ENCODE data around the gene PRKAG2.

PRKAG2 gene

GRCh38 chr7:151833213-151833651, 43.7 kb downstream of the PRKAG2 start:
- ChIA-PET POLR2A (no interaction called here), CTCF (interaction anchor here (0.7 kb wide), 1 partner anchor 10 kb away, joined by 3 read pairs; no protein-coding TSS in a partner anchor)
- DNase-seq (ENCODE audit: extremely low spot score) = no peak
- TF ChIP-seq CTCF (IDR thresholded peaks at IDR 0.05; ENCODE audit: control extremely low read depth, extremely low read depth, low read depth, missing control alignments) = no peak

- POLR2A ChIA-PET = no interaction called here
Observed at GRCh38 chr7:151832656-151833055, 44.3 kb downstream of the PRKAG2 start.

GRCh38 chr7:151832138-151832537, 44.8 kb downstream of the PRKAG2 start:
- CTCF ChIA-PET = no interaction called here
- POLR2A ChIA-PET = no interaction called here
- no peak for DNase-seq (ENCODE audit: extremely low spot score)
- TF ChIP-seq CTCF (IDR thresholded peaks at IDR 0.05; ENCODE audit: control extremely low read depth, extremely low read depth, low read depth, missing control alignments) = no peak

More at GRCh38 chr7:151832656-151833055, 44.3 kb downstream of the PRKAG2 start:
- CTCF ChIA-PET = interaction anchor here (0.7 kb wide), 1 partner anchor 10 kb away, joined by 3 read pairs; no protein-coding TSS in a partner anchor
- DNase-seq (ENCODE audit: extremely low spot score) = no peak
- TF ChIP-seq CTCF (IDR thresholded peaks at IDR 0.05; ENCODE audit: control extremely low read depth, extremely low read depth, low read depth, missing control alignments) = no peak

GRCh38 chr7:151831606-151832005, 45.3 kb downstream of the PRKAG2 start:
- TF ChIP-seq CTCF (IDR thresholded peaks at IDR 0.05; ENCODE audit: control extremely low read depth, extremely low read depth, low read depth, missing control alignments) = no peak
- ChIA-PET CTCF (no interaction called here), POLR2A (no interaction called here)
- DNase-seq (ENCODE audit: extremely low spot score) = no peak

- ChIA-PET POLR2A (no interaction called here), CTCF (no interaction called here)
- DNase-seq (ENCODE audit: extremely low spot score) = no peak
- TF ChIP-seq CTCF (IDR thresholded peaks at IDR 0.05; ENCODE audit: control extremely low read depth, extremely low read depth, low read depth, missing control alignments) = no peak
Observed at GRCh38 chr7:151830121-151830830, 46.6 kb downstream of the PRKAG2 start.

GRCh38 chr7:151829707-151830106, 47.2 kb downstream of the PRKAG2 start:
- no peak for DNase-seq (ENCODE audit: extremely low spot score)
- ChIA-PET POLR2A (no interaction called here), CTCF (no interaction called here)
- no peak for TF ChIP-seq CTCF (IDR thresholded peaks at IDR 0.05; ENCODE audit: control extremely low read depth, extremely low read depth, low read depth, missing control alignments)
